HCT116 (cell line): ENCODE results near the gene EMILIN2. TPM values are rescaled to one million over a fixed set of nuclear protein-coding genes. Genes with fewer than 3 reads are reported as not detected.

Source experiments
- ATAC-seq: fragments of 200-7000 bp; cut with Tn5 transposase; 2 replicates; pipeline ENCODE4 v1.9.1; 2020; ENCODE audit warnings: mild to moderate bottlenecking, moderate library complexity
- BruUV-seq: library from RNA; stranded (reverse); fragments of 400-500 nt; replicated peaks from 2 replicates; lab custom pipeline; 2021; lab: Mats Ljungman, UMichigan
- CTCF ChIA-PET: fragments of 300-600 bp; sonication (Branson Sonifier 250); formaldehyde crosslinking; loops from one replicate; lab custom pipeline; 2021; ENCODE audit warnings: antibody characterized with exemption; lab: Charles Lee
- POLR2A ChIA-PET: fragments of 300-600, 350-600 bp; sonication (Branson Sonifier 250); formaldehyde crosslinking; loops from one replicate; lab custom pipeline; 2021; ENCODE audit warnings: antibody characterized with exemption; lab: Charles Lee
- RAD21 ChIA-PET, 2 experiments: fragments of 300-600 bp; sonication (Branson Sonifier 250); formaldehyde crosslinking; loops; one replicate each; lab custom pipeline; 2023; ENCODE audit warnings: low total read pairs in 2 of 2; ENCODE audit not compliant: uncharacterized antibody in 2 of 2, unreplicated experiment in 2 of 2, low non-redundant PET in 1 of 2; lab: Charles Lee
- DNase-seq: peaks from one replicate; pipeline ENCODE4 v3.0.0-alpha.2; 2010; ENCODE audit warnings: low read depth, low spot score
- H2AFZ ChIP-seq: fragments of 200-600 bp; shearing (Covaris generic), sonication (generic); 2 replicates; pipeline ENCODE4 v1.6.1; 2017; ENCODE audit warnings: low read depth, mixed run types, mixed read lengths, antibody characterized with exemption, low read length; ENCODE audit not compliant: poor library complexity, severe bottlenecking
- H3K27ac ChIP-seq: 2 replicates; pipeline ENCODE4 v1.5.1; 2012; ENCODE audit warnings: low read depth, low read length
- H3K27me3 ChIP-seq: fragments of 200-600 bp; sonication (generic); 2 replicates; pipeline ENCODE4 v1.6.1; 2016; ENCODE audit warnings: mixed run types, low read length, mixed read lengths; ENCODE audit not compliant: insufficient read depth
- H3K36me3 ChIP-seq, 2 experiments: fragments of 200-500 bp in 1 of 2; fragments of 200-600 bp in 1 of 2; sonication (Bioruptor generic) in 1 of 2; sonication (generic) in 1 of 2; 2 replicates each; pipeline versions ENCODE4 v1.5.1 to v1.6.1; 2014 to 2016; ENCODE audit warnings: low read length in 2 of 2, inconsistent platforms in 1 of 2, mixed read lengths in 1 of 2, mixed run types in 1 of 2; ENCODE audit not compliant: insufficient read depth in 2 of 2, control insufficient read depth in 1 of 2
- H3K4me1 ChIP-seq, 2 experiments: fragments of 200-600 bp in 1 of 2; sonication (generic) in 1 of 2; 2 replicates each; pipeline versions ENCODE4 v1.5.1 to v1.6.1; 2012 to 2017; ENCODE audit warnings: low read length in 2 of 2, inconsistent platforms in 1 of 2, mild to moderate bottlenecking in 1 of 2, mixed read lengths in 1 of 2, mixed run types in 1 of 2, moderate library complexity in 1 of 2; ENCODE audit not compliant: insufficient read depth in 2 of 2, control insufficient read depth in 1 of 2
- H3K4me2 ChIP-seq: fragments of 200-600 bp; sonication (generic); 2 replicates; pipeline ENCODE4 v1.6.1; 2017; ENCODE audit warnings: mixed run types, low read length, mixed read lengths
- H3K4me3 ChIP-seq, 2 experiments: fragments of 200-600 bp in 1 of 2; sonication (generic) in 1 of 2; replicated peaks in 1 of 2; 2 replicates each; pipeline ENCODE4 v1.5.1; 2011 to 2016; ENCODE audit warnings: low read length in 2 of 2, control low read depth in 1 of 2, low read depth in 1 of 2, mild to moderate bottlenecking in 1 of 2, mixed read lengths in 1 of 2, mixed run types in 1 of 2
- H3K79me2 ChIP-seq: fragments of 200-600 bp; sonication (generic); 2 replicates; pipeline ENCODE4 v1.6.1; 2017; ENCODE audit warnings: mild to moderate bottlenecking, mixed run types, low read length, moderate library complexity, mixed read lengths; ENCODE audit not compliant: insufficient read depth
- H3K9ac ChIP-seq: fragments of 200-600 bp; sonication (generic); 2 replicates; pipeline ENCODE4 v1.6.1; 2016; ENCODE audit warnings: low read length, mixed read lengths
- H3K9me2 ChIP-seq: fragments of 200-600 bp; sonication (generic), shearing (Covaris generic); 2 replicates; pipeline ENCODE4 v1.6.1; 2017; ENCODE audit warnings: mixed run types, mild to moderate bottlenecking, moderate library complexity; ENCODE audit not compliant: insufficient read depth
- H3K9me3 ChIP-seq, 2 experiments: fragments of 200-500 bp in 1 of 2; fragments of 200-600 bp in 1 of 2; sonication (Bioruptor generic) in 1 of 2; sonication (generic) in 1 of 2; 2 replicates each; pipeline ENCODE4 v1.6.1; 2014 to 2017; ENCODE audit warnings: low read length in 2 of 2, mixed read lengths in 2 of 2, inconsistent platforms in 1 of 2, low read depth in 1 of 2, mild to moderate bottlenecking in 1 of 2, mixed run types in 1 of 2, moderate library complexity in 1 of 2; ENCODE audit not compliant: control insufficient read depth in 1 of 2, insufficient read depth in 1 of 2
- H4K20me1 ChIP-seq: fragments of 200-600 bp; sonication (generic), shearing (Covaris generic); 2 replicates; pipeline ENCODE4 v1.6.1; 2017; ENCODE audit warnings: mixed run types, mild to moderate bottlenecking, moderate library complexity; ENCODE audit not compliant: insufficient read depth
- ATF3 ChIP-seq: IDR thresholded peaks from 2 replicates; pipeline ENCODE4 v1.6.1; 2012
- CBX3 ChIP-seq: IDR thresholded peaks from 2 replicates; pipeline ENCODE4 v1.6.1; 2012; ENCODE audit warnings: low read depth
- CEBPB ChIP-seq: IDR thresholded peaks from 2 replicates; pipeline ENCODE4 v1.6.1; 2012; ENCODE audit warnings: low read depth
- EGR1 ChIP-seq: IDR thresholded peaks from 2 replicates; pipeline ENCODE4 v1.6.1; 2012; ENCODE audit warnings: low read depth
- ELF1 ChIP-seq: IDR thresholded peaks from 2 replicates; pipeline ENCODE4 v1.6.1; 2012; ENCODE audit warnings: low read depth, borderline replicate concordance
- EZH2 ChIP-seq: fragments of 200-600 bp; sonication (generic); IDR thresholded peaks from 2 replicates; pipeline ENCODE4 v1.6.1; 2017; ENCODE audit warnings: antibody characterized with exemption, mixed run types
- EZH2phosphoT487 ChIP-seq: fragments of 200-600 bp; IDR thresholded peaks from 2 replicates; pipeline ENCODE4 v1.6.1; 2018; ENCODE audit warnings: antibody characterized with exemption, borderline replicate concordance
- FOSL1 ChIP-seq: IDR thresholded peaks from 2 replicates; pipeline ENCODE4 v1.6.1; 2012; ENCODE audit warnings: low read depth
- POLR2AphosphoS5 ChIP-seq: IDR thresholded peaks from 2 replicates; pipeline ENCODE4 v1.6.1; 2011; ENCODE audit warnings: mild to moderate bottlenecking, low read depth, low read length, moderate library complexity
- REST ChIP-seq: IDR thresholded peaks from 2 replicates; pipeline ENCODE4 v1.6.1; 2012; ENCODE audit warnings: low read depth
- SIN3A ChIP-seq: IDR thresholded peaks from 2 replicates; pipeline ENCODE4 v1.6.1; 2012; ENCODE audit warnings: low read depth
- SRF ChIP-seq: IDR thresholded peaks from 2 replicates; pipeline ENCODE4 v1.6.1; 2012; ENCODE audit warnings: low read depth
- YY1 ChIP-seq: IDR thresholded peaks from 2 replicates; pipeline ENCODE4 v1.6.1; 2011; ENCODE audit warnings: low read length, low read depth, moderate library complexity, mild to moderate bottlenecking; ENCODE audit not compliant: insufficient replicate concordance; ENCODE audit errors: extremely low read depth
- ZFX ChIP-seq: fragments of 450-650 bp; IDR thresholded peaks from 2 replicates; pipeline ENCODE4 v1.6.1; 2017
- ZNF274 ChIP-seq: fragments of 200-500 bp; sonication (Bioruptor generic); IDR thresholded peaks from 2 replicates; pipeline ENCODE4 v1.6.1; 2014; ENCODE audit warnings: mild to moderate bottlenecking, low read depth, low read length, inconsistent platforms
- intact Hi-C: fragments of 100-400 bp; cut with micrococcal nuclease; formaldehyde crosslinking; loops from 2 replicates; pipeline ENCODE4 v1.10.0; 2022
- total RNA-seq: library from RNA; stranded (reverse); gene quantifications from one replicate; pipeline ENCODE4 v1.2.1, GENCODE V29; 2021; ENCODE audit not compliant: unreplicated experiment
- TF ChIP-seq, protein P1 (sequence below), 3 experiments: fragments of 200-600 bp in 1 of 3; sonication (generic) in 1 of 3; IDR thresholded peaks in 2 of 3; conservative IDR thresholded peaks in 1 of 3; 2 replicates each; pipeline ENCODE4 v1.5.1; 2012 to 2017; ENCODE audit warnings: low read depth in 2 of 3, low read length in 2 of 3, antibody characterized with exemption in 1 of 3, borderline replicate concordance in 1 of 3, control low read depth in 1 of 3, mild to moderate bottlenecking in 1 of 3, mixed read lengths in 1 of 3, mixed run types in 1 of 3, moderate library complexity in 1 of 3; ENCODE audit not compliant: insufficient read depth in 1 of 3

EMILIN2 gene
- total RNA-seq, 1 experiment from 2014 or later = 23.4 TPM

DNA sequence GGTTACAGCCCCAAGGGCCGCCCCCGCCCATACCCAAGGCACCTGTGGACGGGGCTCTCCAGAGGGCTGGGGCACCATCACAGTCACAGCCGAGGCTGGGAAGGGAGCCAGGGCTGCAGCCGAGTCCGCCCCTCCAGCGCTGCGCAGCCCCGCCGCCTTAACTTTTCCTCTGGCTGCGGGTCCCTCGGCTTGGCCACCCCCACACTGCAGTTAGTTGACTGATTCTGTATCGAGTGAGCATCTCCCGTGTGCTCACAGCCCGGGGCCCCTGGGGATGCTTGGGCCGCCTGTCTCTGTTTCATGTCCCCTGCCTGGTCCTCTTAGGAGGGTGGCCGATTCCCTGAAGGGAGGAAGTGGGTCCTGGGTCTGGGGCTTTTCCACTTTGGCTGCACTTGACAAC lies 33.7 kb downstream of the EMILIN2 start:
- H2AFZ ChIP-seq = no peak overlapping the region
- H3K4me1 ChIP-seq = peaks cover 0 to 2% of the 10 kb centered on the region in 2 experiments; a peak in 1 of 4 replicates
- TF ChIP-seq ATF3 (no peak), CBX3 (no peak)
- H3K79me2 ChIP-seq = no peaks in the 10 kb centered on the region
- DNase-seq (no peak), ATAC-seq (no peak)
- H3K9ac ChIP-seq = no peak overlapping the region
- intact Hi-C loops = no loop called here
- CTCF ChIA-PET = no interaction called here
- no peaks in the 10 kb centered on the region for H4K20me1 ChIP-seq
- no peaks in the 10 kb centered on the region for H3K36me3 ChIP-seq
- RAD21 ChIA-PET = no interaction called here
- BruUV-seq = no TSS peak
- no peaks in the 10 kb centered on the region for H3K9me3 ChIP-seq
- no peak overlapping the region for H3K4me2 ChIP-seq
- no peaks in the 10 kb centered on the region for H3K27me3 ChIP-seq
- H3K27ac ChIP-seq = no peak overlapping the region
- POLR2A ChIA-PET = no interaction called here
- no peak overlapping the region for H3K4me3 ChIP-seq
- no peaks in the 10 kb centered on the region for H3K9me2 ChIP-seq

DNA sequence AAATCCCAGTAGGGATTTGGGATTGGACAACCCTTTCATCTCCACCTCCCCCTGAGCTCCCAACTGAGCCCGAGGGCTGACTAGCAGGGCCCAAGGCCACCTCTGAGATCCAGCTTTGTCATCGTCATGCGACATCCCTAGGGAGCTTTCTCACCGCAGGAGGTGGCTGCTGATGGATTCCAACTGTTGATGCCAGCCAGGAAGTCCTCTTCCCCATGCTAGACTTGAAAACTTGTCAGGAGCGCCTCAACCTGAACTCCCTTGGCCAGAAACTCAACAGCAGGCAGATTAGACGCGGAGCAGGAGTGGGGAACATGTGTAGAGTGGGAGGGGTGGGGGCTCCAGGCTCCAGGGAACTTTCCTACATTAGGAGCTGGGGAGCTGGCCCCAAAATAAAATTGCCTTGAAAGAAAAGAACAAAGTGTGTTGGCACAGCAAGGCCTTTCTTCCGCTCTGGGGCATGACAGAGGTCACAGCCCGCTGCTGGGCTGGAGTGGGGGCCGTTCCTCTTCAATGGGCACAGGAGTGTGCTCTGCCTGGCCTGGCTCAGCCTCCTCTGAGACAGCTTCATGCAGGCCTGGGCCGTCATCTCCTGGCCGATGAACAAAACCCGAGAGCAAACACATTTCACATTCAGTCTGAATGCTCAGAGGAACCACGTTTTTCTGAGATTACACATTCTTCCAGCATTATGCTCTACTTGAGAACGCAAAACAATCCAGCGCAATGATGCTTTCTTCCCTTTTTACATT lies 34.5 kb downstream of the EMILIN2 start:
- RAD21 ChIA-PET = no interaction called here
- no peaks in the 10 kb centered on the region for H3K9me3 ChIP-seq
- no peaks in the 10 kb centered on the region for H4K20me1 ChIP-seq
- no peaks in the 10 kb centered on the region for H3K36me3 ChIP-seq
- no TSS peak for BruUV-seq
- no peak overlapping the region for H3K4me2 ChIP-seq
- H3K27ac ChIP-seq = no peak overlapping the region
- no peak overlapping the region for H2AFZ ChIP-seq
- POLR2A ChIA-PET = no interaction called here
- H3K9ac ChIP-seq = no peak overlapping the region
- CTCF ChIA-PET = no interaction called here
- intact Hi-C loops = no loop called here
- ATAC-seq (no peak), DNase-seq (no peak)
- H3K4me3 ChIP-seq = no peak overlapping the region
- H3K79me2 ChIP-seq = no peaks in the 10 kb centered on the region
- H3K27me3 ChIP-seq = no peaks in the 10 kb centered on the region
- no peaks in the 10 kb centered on the region for H3K4me1 ChIP-seq
- no peaks in the 10 kb centered on the region for H3K9me2 ChIP-seq
- no peak for TF ChIP-seq FOSL1
- no peak for TF ChIP-seq CBX3
- TF ChIP-seq SRF = no peak
- TF ChIP-seq ZNF274 = no peak
- no peak for TF ChIP-seq YY1
- no peak for TF ChIP-seq CEBPB
- TF ChIP-seq EZH2phosphoT487 = no peak
- TF ChIP-seq ZFX = no peak
- no peak for TF ChIP-seq EGR1
- TF ChIP-seq ELF1 = no peak
- TF ChIP-seq, protein P1, sequence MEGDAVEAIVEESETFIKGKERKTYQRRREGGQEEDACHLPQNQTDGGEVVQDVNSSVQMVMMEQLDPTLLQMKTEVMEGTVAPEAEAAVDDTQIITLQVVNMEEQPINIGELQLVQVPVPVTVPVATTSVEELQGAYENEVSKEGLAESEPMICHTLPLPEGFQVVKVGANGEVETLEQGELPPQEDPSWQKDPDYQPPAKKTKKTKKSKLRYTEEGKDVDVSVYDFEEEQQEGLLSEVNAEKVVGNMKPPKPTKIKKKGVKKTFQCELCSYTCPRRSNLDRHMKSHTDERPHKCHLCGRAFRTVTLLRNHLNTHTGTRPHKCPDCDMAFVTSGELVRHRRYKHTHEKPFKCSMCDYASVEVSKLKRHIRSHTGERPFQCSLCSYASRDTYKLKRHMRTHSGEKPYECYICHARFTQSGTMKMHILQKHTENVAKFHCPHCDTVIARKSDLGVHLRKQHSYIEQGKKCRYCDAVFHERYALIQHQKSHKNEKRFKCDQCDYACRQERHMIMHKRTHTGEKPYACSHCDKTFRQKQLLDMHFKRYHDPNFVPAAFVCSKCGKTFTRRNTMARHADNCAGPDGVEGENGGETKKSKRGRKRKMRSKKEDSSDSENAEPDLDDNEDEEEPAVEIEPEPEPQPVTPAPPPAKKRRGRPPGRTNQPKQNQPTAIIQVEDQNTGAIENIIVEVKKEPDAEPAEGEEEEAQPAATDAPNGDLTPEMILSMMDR (IDR thresholded peaks at IDR 0.05 in 2 of 3, conservative IDR thresholded peaks at IDR 0.05 in 1 of 3; ENCODE audit: borderline replicate concordance in 1 of 3, insufficient read depth in 1 of 3, low read depth in 2 of 3, low read length in 2 of 3) = no peak
- no peak for TF ChIP-seq SIN3A
- no peak for TF ChIP-seq EZH2
- TF ChIP-seq POLR2AphosphoS5 = no peak
- TF ChIP-seq REST = no peak
